Upper lobe of left lung (tissue), 4 donors: ENCODE measurements around the gene POTEF.
"Not testable (repeated sequence)": the region's sequence is repeated elsewhere in the genome, so short reads cannot be mapped to it uniquely, and the experiment has no call there.

ENCODE experiments used
- EP300 ChIP-seq, 4 donors: sonication (generic); formaldehyde crosslinking; IDR thresholded peaks; one replicate each; pipeline ENCODE4 v1.5.1; 2017; ENCODE audit warnings: antibody characterized with exemption in 4 of 4, control low read depth in 2 of 4
- POLR2A ChIP-seq, 4 donors: fragments of 450-650 bp; IDR thresholded peaks; one replicate each; pipeline ENCODE4 v1.5.1; 2016 to 2017; ENCODE audit warnings: antibody characterized with exemption in 4 of 4, mild to moderate bottlenecking in 2 of 4
- POLR2AphosphoS5 ChIP-seq, 2 donors: sonication (generic); formaldehyde crosslinking; IDR thresholded peaks; one replicate each; pipeline ENCODE4 v1.5.1; 2017; ENCODE audit warnings: antibody characterized with exemption in 2 of 2
- TF ChIP-seq, protein P1 (sequence below), 6 experiments: fragments of 450-650 bp in 4 of 6; fragments of 200-600 bp in 2 of 6; sonication (generic) in 2 of 6; IDR thresholded peaks; one replicate each; pipeline ENCODE4 v1.5.1; 2016 to 2019; ENCODE audit warnings: antibody characterized with exemption in 6 of 6

DNA sequence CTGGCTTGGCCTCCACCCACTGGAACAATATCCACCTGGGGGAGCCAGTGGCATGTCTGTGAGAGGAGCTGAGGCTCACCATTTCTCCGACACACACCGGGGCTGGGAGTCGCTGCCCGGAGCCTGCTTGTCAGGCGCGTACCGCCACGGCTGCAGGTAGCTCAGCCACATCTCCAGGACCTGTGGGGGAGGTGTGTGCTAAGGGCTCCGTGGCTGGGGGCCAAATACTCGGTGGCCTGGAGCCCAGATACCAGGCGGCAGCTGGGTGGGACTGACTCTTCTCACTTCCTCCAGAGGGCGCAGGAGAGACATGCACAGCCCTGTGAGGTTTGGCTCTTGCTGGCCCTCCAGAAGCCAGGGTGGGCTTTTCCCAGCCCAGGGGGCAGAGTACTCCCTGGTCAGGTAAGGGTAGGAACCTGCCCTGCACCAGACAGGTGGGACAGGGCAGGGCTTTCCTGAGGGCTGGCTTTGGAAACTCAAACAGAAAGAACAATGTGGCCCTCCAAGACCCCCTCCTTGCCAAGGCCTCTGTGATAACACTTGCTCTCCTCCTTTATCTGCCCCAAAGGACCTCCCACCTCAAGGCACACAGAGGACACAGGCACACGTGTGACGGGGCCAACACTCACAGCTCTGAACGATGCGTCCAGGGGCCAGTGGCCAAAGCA is 27.1 kb upstream of the POTEF start:
- TF ChIP-seq EP300, POLR2A, POLR2AphosphoS5 (IDR thresholded peaks at IDR 0.05): not testable (repeated sequence)
- TF ChIP-seq, protein P1, sequence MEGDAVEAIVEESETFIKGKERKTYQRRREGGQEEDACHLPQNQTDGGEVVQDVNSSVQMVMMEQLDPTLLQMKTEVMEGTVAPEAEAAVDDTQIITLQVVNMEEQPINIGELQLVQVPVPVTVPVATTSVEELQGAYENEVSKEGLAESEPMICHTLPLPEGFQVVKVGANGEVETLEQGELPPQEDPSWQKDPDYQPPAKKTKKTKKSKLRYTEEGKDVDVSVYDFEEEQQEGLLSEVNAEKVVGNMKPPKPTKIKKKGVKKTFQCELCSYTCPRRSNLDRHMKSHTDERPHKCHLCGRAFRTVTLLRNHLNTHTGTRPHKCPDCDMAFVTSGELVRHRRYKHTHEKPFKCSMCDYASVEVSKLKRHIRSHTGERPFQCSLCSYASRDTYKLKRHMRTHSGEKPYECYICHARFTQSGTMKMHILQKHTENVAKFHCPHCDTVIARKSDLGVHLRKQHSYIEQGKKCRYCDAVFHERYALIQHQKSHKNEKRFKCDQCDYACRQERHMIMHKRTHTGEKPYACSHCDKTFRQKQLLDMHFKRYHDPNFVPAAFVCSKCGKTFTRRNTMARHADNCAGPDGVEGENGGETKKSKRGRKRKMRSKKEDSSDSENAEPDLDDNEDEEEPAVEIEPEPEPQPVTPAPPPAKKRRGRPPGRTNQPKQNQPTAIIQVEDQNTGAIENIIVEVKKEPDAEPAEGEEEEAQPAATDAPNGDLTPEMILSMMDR (IDR thresholded peaks at IDR 0.05): peak in 5 of 6 experiments; percentile 18 to 59 (median 47)
